Stimulated activated CD4-positive, alpha-beta T cell treated with anti-CD3 and anti-CD28 coated beads, Interleukin-4, amount 100 ng/mL, for 24 hours (primary cell): ENCODE results near the gene NDUFAF5.

Experiments
- DNase-seq: peaks from one replicate; pipeline ENCODE4 v3.0.0-alpha.2; 2020

NDUFAF5 gene

GRCh38 chr20:13783528-13783927 lies 1.3 kb upstream of the NDUFAF5 start:
- no peak for DNase-seq

- DNase-seq, result no peak
These were observed 446 bp upstream of the NDUFAF5 start for GRCh38 chr20:13784271-13784892.

- DNase-seq, result no peak
These were observed 1.5 kb downstream of the NDUFAF5 start for GRCh38 chr20:13786143-13786828.

- DNase-seq, result peak; percentile 24
These were observed 3.5 kb downstream of the NDUFAF5 start for GRCh38 chr20:13788167-13788834.

GRCh38 chr20:13790708-13791107 lies 5.9 kb downstream of the NDUFAF5 start:
- DNase-seq, result no peak

DNA sequence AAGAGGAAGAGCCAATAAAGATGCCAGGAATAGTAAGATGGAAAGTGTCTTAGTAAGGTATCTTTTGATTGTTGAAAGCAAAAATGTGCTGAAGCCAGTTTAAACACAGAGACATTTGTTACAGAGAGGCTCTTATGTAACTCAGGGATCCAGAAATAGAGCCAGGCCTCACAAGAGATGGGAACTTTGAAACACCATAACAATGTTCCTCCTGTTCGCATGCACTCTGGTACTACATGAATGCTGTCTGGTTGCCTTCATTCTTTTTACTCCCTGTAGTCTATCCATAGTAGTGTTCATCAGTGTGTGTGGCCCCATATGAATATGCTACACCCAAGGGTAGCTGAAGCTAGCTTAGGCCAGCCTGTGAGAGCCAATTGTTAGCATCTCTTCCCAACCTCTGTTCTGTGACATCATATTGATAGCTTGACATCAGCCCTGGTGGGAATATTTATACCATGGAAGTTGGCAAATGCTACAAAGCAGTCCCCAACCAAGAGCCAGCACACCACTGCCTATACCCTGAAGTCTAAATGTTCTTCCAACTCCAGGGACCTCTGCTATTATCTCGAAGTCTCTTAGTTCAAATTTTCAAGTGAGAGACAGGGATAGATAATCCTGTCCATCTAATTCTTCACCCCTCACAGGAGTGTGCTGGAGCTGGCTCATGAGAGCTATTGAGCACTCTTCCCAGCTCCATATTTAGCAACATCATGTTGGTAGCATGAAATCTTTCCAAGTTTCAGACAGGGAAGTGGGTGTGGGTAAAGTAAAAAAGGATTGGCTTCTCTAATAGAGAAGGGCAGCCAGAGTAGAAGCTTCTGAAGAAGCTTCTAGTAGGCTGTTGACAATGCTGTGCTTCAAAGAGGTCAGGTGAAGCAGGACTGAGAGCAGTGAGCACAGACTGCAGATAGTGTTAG lies 7.0 kb downstream of the NDUFAF5 start:
- no peak for DNase-seq

GRCh38 chr20:13793001-13793400 lies 8.2 kb downstream of the NDUFAF5 start:
- DNase-seq, result no peak

- no peak for DNase-seq
These were observed 9.8 kb downstream of the NDUFAF5 start for GRCh38 chr20:13794667-13795066.

GRCh38 chr20:13799040-13799439 lies 14.2 kb downstream of the NDUFAF5 start:
- no peak for DNase-seq

GRCh38 chr20:13799974-13800373 lies 15.1 kb downstream of the NDUFAF5 start:
- DNase-seq, result no peak

DNA sequence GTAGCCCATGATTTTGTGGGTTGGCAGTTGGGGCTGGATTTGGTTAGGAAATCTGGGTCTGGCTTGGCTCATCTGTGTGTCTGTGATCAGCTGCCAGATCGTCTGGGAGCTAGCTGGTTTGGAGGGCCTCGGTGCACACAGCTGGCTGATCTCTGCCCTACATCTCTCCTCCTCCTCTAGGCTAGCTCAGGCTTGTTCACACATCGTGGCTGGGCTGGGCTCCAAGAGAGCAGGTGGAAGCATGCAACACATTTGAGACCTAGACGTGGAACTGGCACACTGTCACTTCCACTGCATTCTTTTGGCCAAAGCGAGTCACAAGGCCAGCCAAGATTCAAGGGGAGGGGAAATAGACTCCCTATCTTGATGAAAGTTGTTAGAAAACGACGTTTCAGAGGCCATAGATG lies 15.9 kb downstream of the NDUFAF5 start:
- DNase-seq, result no peak

- no peak for DNase-seq
These were observed 24.5 kb downstream of the NDUFAF5 start for GRCh38 chr20:13809373-13809772.

DNA sequence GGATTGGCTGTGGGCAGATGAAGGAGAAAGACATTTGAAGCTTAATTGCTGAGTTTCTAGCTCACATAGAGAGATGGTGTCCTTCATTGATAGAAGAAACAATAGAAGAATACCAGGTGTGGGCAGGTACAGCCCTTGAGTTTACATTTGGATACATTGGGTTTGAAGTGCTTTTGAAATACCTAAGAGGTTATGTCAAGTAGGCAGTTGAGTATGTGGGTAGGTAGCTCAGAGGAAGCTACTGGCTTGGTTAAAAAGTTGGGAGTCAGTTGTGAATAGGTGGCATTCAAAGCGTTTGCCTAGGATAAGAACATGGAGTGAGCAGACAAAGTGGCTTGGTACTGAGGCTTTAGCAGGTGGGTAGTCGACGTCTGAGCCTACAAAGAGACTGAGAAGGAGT lies 25.0 kb downstream of the NDUFAF5 start:
- DNase-seq, result no peak

GRCh38 chr20:13810446-13810845 lies 25.6 kb downstream of the NDUFAF5 start:
- no peak for DNase-seq

DNA sequence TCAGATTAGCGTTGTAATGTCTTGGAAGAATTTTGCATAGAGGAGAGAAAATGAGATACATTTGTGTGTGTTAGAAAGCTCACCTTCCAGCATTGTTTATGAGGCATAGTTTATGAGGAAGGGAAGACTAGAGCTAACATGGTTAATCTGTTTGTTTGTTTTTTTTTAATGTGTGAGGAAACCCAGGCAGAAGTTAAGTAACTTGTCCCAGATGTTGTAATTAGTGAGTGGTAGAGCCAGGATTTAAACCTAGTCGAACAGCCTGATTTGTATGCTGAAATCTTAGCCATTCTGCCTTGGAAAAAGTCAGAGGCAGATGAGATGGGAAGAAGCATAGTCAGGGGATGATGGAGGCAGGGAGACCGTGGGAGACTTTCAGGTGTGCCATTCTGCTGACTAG lies 29.1 kb downstream of the NDUFAF5 start:
- no peak for DNase-seq

DNA sequence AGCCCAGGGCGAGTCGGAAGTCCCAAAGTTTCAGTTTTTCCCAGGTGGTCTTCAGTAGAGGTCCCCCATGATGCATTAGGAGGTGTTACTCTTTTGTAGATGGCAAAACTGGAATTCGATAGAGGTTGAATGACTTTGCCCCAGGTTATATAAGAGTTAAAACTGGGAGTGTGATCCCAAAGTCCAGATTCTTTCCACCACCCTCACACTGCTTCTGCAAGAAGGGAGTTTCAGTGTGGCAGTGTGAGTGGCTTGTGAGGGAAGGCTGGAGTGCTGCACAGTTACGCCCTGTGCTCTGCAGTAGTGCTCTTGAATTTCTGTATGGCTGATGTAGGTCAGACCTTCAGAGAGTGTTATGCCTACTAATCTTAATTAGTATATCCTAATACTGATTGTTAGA lies 29.8 kb downstream of the NDUFAF5 start:
- no peak for DNase-seq

DNA sequence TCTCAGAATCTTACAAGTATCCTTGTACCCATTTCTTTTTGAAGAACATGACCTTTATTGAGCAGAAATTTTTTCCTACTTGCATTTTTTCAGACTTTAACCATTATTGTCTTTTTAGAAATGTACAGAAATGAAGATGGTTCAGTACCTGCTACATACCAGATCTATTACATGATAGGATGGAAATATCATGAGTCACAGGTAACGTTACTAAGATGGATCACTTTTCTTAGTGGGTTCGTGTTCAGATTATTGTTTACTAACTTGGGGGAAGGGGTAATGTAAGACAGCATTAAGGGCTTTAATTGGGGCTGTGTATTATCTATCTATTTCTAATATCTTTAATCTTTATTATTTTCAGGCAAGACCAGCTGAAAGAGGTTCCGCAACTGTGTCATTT lies 31.9 kb downstream of the NDUFAF5 start:
- no peak for DNase-seq

- no peak for DNase-seq
These were observed 32.5 kb downstream of the NDUFAF5 start for GRCh38 chr20:13817342-13817741.

DNA sequence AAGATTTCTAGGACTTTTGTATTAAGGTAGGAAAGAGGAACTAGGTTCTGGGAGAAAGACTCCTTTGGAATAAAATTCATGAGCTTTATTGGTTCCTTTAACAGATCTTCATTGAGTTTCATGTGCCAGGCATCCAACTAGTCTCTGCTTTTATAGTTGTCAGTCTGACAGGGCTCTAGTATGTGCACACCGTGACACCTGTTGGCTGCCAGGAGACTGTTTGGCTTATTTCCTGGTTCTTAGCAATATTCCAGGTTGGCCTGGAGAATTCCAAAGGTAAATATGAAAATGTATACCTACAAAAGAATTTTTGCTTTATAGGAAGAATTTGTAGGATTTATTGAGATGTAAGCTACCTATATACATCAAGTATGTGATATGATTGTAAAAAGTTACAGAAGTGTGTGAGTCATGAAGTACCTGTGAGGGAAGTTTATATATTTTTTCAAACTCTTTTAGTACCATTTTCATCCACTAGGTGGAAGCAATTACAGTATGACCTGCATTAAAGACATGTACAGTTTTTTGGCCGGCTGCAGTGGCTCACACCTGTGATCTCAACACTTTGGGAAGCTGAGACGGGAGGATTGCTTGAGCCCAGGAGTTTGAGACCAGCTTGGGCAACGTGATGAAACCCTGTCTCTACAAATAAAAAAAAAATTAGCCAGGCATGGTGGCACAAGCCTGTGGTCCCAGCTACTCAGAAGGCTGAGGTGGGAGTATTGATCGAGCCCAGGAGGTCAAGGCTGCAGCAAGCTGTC lies 35.2 kb downstream of the NDUFAF5 start:
- peak; percentile 6 for DNase-seq

GRCh38 chr20:13821876-13822275 lies 37.0 kb downstream of the NDUFAF5 start:
- DNase-seq, result no peak

- no peak for DNase-seq
These were observed 37.6 kb downstream of the NDUFAF5 start for GRCh38 chr20:13822459-13822858.

- no peak for DNase-seq
These were observed 39.6 kb downstream of the NDUFAF5 start for GRCh38 chr20:13824459-13824858.
